Vagina (tissue), 2 donors: ENCODE results near the gene OAS1.

Source experiments
- CTCF ChIP-seq, 3 experiments: fragments of 450-650 bp in 2 of 3; fragments of 200-600 bp in 1 of 3; sonication (generic) in 1 of 3; IDR thresholded peaks; one replicate each; pipeline ENCODE4 v1.5.1; 2017 to 2019; ENCODE audit warnings: antibody characterized with exemption in 3 of 3, mild to moderate bottlenecking in 2 of 3, moderate library complexity in 2 of 3
- POLR2A ChIP-seq, 2 donors: fragments of 450-650 bp; IDR thresholded peaks; one replicate each; pipeline ENCODE4 v1.6.1; 2017; ENCODE audit warnings: antibody characterized with exemption in 2 of 2, mild to moderate bottlenecking in 2 of 2, moderate library complexity in 2 of 2
- POLR2AphosphoS5 ChIP-seq, 2 donors: sonication (generic); formaldehyde crosslinking; IDR thresholded peaks; one replicate each; pipeline ENCODE4 v1.9.0; 2017; ENCODE audit warnings: antibody characterized with exemption in 2 of 2, mild to moderate bottlenecking in 2 of 2, low read depth in 1 of 2; ENCODE audit not compliant: insufficient read depth in 1 of 2

- TF ChIP-seq CTCF (IDR thresholded peaks at IDR 0.05) = no peak
- TF ChIP-seq POLR2AphosphoS5 (IDR thresholded peaks at IDR 0.05; ENCODE audit: insufficient read depth in 1 of 2, low read depth in 1 of 2) = no peak
- no peak for TF ChIP-seq POLR2A (IDR thresholded peaks at IDR 0.05)
Observed at GRCh38 chr12:112898380-112898779, 8.4 kb upstream of the OAS1 start.
